ENCODE data around the gene KLHDC7B.

Gene KLHDC7B

GRCh38 chr22:50599816-50600455 is 54.2 kb downstream of the KLHDC7B start:
- DNase-seq = no peak

- DNase-seq = no peak
Measured at GRCh38 chr22:50600538-50600937, 54.8 kb downstream of the KLHDC7B start, which contains the start of gene MAPK8IP2. Gene MAPK8IP2, plus strand, starts transcription at chr22:50600793. Its CDS starts 26 bp downstream, at chr22:50600819.
